HEK293 (cell line): ENCODE data around the gene ICAM3.
A peak's percentile ranks its signal among the peaks of the same experiment; 100 is the strongest.

Experiments
- GLI2 ChIP-seq: fragments of 450-650 bp; formaldehyde crosslinking; IDR thresholded peaks from 2 replicates; pipeline ENCODE4; 2017; ENCODE audit warnings: missing biosample characterization, missing genetic modification characterization, low read depth, borderline replicate concordance
- GLI4 ChIP-seq: fragments of 450-650 bp; formaldehyde crosslinking; IDR thresholded peaks from 2 replicates; pipeline ENCODE4 v1.5.1; 2016; ENCODE audit warnings: missing biosample characterization, missing genetic modification characterization
- GLIS1 ChIP-seq: fragments of 450-650 bp; formaldehyde crosslinking; IDR thresholded peaks from 2 replicates; pipeline ENCODE4 v1.5.1; 2016; ENCODE audit warnings: missing biosample characterization, missing genetic modification characterization
- KLF10 ChIP-seq: fragments of 450-650 bp; IDR thresholded peaks from 2 replicates; pipeline ENCODE4 v1.5.1; 2018; ENCODE audit warnings: missing biosample characterization, mild to moderate bottlenecking, missing genetic modification characterization
- PBX3 ChIP-seq: sonication (generic); formaldehyde crosslinking; IDR thresholded peaks from 2 replicates; pipeline ENCODE4 v1.8.1; 2022; ENCODE audit warnings: mild to moderate bottlenecking, moderate library complexity, missing genetic modification reagents
- PRDM1 ChIP-seq: fragments of 450-650 bp; formaldehyde crosslinking; IDR thresholded peaks from 2 replicates; pipeline ENCODE4; 2016; ENCODE audit warnings: missing biosample characterization, missing genetic modification characterization
- SP7 ChIP-seq: fragments of 450-650 bp; formaldehyde crosslinking; IDR thresholded peaks from 2 replicates; pipeline ENCODE4 v1.5.1; 2016; ENCODE audit warnings: missing biosample characterization, missing genetic modification characterization
- TSHZ1 ChIP-seq: fragments of 450-650 bp; formaldehyde crosslinking; IDR thresholded peaks from 2 replicates; pipeline ENCODE4 v1.5.1; 2016; ENCODE audit warnings: missing biosample characterization, missing genetic modification characterization, borderline replicate concordance
- ZBTB11 ChIP-seq: fragments of 450-650 bp; formaldehyde crosslinking; conservative IDR thresholded peaks from 2 replicates; pipeline ENCODE4 v1.5.1; 2016; ENCODE audit warnings: low read depth, missing biosample characterization, missing genetic modification characterization
- ZBTB26 ChIP-seq: fragments of 450-650 bp; formaldehyde crosslinking; optimal IDR thresholded peaks from 2 replicates; pipeline ENCODE3; 2016; ENCODE audit warnings: missing biosample characterization, mild to moderate bottlenecking, missing genetic modification characterization
- ZFHX2 ChIP-seq: fragments of 450-650 bp; formaldehyde crosslinking; conservative IDR thresholded peaks from 2 replicates; pipeline ENCODE4 v1.5.1; 2016; ENCODE audit warnings: missing biosample characterization, missing genetic modification characterization
- ZFP69B ChIP-seq: fragments of 450-650 bp; formaldehyde crosslinking; IDR thresholded peaks from 2 replicates; pipeline ENCODE4 v1.5.1; 2016; ENCODE audit warnings: missing biosample characterization, missing genetic modification characterization
- ZNF138 ChIP-seq: fragments of 450-650 bp; formaldehyde crosslinking; IDR thresholded peaks from 2 replicates; pipeline ENCODE4 v1.5.1; 2016; ENCODE audit warnings: missing biosample characterization, missing genetic modification characterization, borderline replicate concordance
- ZNF354C ChIP-seq: fragments of 450-650 bp; formaldehyde crosslinking; IDR thresholded peaks from 2 replicates; pipeline ENCODE4 v1.5.1; 2016; ENCODE audit warnings: missing biosample characterization, missing genetic modification characterization, low read depth, borderline replicate concordance
- ZNF366 ChIP-seq: fragments of 450-650 bp; formaldehyde crosslinking; conservative IDR thresholded peaks from 2 replicates; pipeline ENCODE4 v1.5.1; 2016; ENCODE audit warnings: missing biosample characterization, missing genetic modification characterization
- ZNF596 ChIP-seq: fragments of 450-650 bp; IDR thresholded peaks from 2 replicates; pipeline ENCODE4 v1.5.0; 2018; ENCODE audit warnings: missing biosample characterization, mild to moderate bottlenecking, missing genetic modification characterization, moderate library complexity
- ZNF624 ChIP-seq: fragments of 450-650 bp; formaldehyde crosslinking; IDR thresholded peaks from 2 replicates; pipeline ENCODE4 v1.5.1; 2017; ENCODE audit warnings: missing biosample characterization, missing genetic modification characterization
- ZNF701 ChIP-seq: fragments of 450-650 bp; formaldehyde crosslinking; IDR thresholded peaks from 2 replicates; pipeline ENCODE4 v1.5.1; 2016; ENCODE audit warnings: missing biosample characterization, missing genetic modification characterization
- ZNF777 ChIP-seq: fragments of 450-650 bp; formaldehyde crosslinking; IDR thresholded peaks from 2 replicates; pipeline ENCODE4 v1.5.1; 2017; ENCODE audit warnings: missing biosample characterization, missing genetic modification characterization, borderline replicate concordance
- ZNF837 ChIP-seq: fragments of 450-650 bp; formaldehyde crosslinking; IDR thresholded peaks from 2 replicates; pipeline ENCODE4 v1.5.1; 2016; ENCODE audit warnings: missing biosample characterization, missing genetic modification characterization
- TF ChIP-seq, protein P1 (sequence below): fragments of 450-650 bp; formaldehyde crosslinking; IDR thresholded peaks from 2 replicates; pipeline ENCODE4 v1.5.1; 2016; ENCODE audit warnings: missing biosample characterization, missing genetic modification characterization
- TF ChIP-seq, protein P2 (sequence below): fragments of 450-650 bp; formaldehyde crosslinking; IDR thresholded peaks from 2 replicates; pipeline ENCODE4 v1.5.1; 2016; ENCODE audit warnings: missing biosample characterization, missing genetic modification characterization, borderline replicate concordance
- TF ChIP-seq, protein P3 (sequence below): fragments of 450-650 bp; formaldehyde crosslinking; IDR thresholded peaks from 2 replicates; pipeline ENCODE4 v1.5.1; 2016; ENCODE audit warnings: missing biosample characterization, missing genetic modification characterization

Gene ICAM3

DNA sequence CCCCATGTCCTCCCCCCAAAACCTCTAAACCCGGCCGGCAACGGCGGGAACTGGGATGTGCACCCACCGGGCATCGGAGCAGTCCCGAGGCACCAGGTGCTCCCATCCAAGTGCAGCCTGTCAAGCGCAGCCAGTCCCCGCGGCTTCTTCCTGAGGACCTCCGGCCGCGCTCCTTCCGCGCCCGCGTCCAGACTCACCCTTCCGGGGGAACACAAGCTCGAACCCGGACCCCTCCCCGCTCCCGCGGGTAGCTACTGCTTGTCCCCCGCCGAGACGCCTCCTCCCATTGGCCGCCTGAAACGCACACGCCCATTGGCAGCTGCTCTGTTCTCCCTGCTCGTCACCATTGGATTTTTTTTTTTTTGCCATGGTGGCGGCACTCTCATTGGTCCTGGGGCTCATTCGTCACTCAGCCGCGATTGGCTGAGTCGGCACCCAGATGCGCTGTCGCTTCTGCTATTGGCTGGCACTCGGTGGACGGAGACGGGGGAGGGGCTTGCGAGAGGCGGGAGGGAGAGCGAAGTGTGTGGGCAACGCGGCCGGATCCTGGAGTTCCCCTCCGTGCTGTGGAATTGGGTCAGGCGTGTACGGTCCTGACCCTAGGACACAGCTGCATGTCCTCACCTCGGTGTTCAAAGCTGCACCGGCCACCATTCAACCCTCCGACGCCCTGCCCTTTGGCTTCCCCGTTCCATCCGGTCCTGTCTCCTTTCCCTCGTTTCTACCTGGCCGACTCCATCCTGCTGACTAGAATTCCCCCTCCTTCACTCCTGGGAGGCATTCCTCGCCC, 41.1 kb upstream of the ICAM3 start, which contains the start of gene TYK2 (continued):
- TF ChIP-seq ZNF366 (tag by site-specific recombination) = 0 out of 2 replicates have a peak, but pooled peaks have one; percentile 29
- no peak for TF ChIP-seq GLI2 (tag by site-specific recombination)
- peak; percentile 96 for TF ChIP-seq ZBTB11 (tag by site-specific recombination)
- TF ChIP-seq, protein P1, sequence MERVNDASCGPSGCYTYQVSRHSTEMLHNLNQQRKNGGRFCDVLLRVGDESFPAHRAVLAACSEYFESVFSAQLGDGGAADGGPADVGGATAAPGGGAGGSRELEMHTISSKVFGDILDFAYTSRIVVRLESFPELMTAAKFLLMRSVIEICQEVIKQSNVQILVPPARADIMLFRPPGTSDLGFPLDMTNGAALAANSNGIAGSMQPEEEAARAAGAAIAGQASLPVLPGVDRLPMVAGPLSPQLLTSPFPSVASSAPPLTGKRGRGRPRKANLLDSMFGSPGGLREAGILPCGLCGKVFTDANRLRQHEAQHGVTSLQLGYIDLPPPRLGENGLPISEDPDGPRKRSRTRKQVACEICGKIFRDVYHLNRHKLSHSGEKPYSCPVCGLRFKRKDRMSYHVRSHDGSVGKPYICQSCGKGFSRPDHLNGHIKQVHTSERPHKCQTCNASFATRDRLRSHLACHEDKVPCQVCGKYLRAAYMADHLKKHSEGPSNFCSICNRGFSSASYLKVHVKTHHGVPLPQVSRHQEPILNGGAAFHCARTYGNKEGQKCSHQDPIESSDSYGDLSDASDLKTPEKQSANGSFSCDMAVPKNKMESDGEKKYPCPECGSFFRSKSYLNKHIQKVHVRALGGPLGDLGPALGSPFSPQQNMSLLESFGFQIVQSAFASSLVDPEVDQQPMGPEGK (tag by site-specific recombination) = peak; percentile 99
- TF ChIP-seq, protein P2, sequence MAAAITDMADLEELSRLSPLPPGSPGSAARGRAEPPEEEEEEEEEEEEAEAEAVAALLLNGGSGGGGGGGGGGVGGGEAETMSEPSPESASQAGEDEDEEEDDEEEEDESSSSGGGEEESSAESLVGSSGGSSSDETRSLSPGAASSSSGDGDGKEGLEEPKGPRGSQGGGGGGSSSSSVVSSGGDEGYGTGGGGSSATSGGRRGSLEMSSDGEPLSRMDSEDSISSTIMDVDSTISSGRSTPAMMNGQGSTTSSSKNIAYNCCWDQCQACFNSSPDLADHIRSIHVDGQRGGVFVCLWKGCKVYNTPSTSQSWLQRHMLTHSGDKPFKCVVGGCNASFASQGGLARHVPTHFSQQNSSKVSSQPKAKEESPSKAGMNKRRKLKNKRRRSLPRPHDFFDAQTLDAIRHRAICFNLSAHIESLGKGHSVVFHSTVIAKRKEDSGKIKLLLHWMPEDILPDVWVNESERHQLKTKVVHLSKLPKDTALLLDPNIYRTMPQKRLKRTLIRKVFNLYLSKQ (tag by site-specific recombination) = no peak
- TF ChIP-seq ZNF701 (tag by site-specific recombination) = no peak
- peak; percentile 96 for TF ChIP-seq ZBTB26
- TF ChIP-seq, protein P3, sequence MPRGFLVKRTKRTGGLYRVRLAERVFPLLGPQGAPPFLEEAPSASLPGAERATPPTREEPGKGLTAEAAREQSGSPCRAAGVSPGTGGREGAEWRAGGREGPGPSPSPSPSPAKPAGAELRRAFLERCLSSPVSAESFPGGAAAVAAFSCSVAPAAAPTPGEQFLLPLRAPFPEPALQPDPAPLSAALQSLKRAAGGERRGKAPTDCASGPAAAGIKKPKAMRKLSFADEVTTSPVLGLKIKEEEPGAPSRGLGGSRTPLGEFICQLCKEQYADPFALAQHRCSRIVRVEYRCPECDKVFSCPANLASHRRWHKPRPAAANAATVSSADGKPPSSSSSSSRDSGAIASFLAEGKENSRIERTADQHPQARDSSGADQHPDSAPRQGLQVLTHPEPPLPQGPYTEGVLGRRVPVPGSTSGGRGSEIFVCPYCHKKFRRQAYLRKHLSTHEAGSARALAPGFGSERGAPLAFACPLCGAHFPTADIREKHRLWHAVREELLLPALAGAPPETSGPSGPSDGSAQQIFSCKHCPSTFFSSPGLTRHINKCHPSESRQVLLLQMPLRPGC = peak; percentile 78; the same call in 1 of the 2 replicates
- TF ChIP-seq ZNF354C (tag by site-specific recombination) = no peak
- TF ChIP-seq ZNF777 (tag by site-specific recombination) = no peak
- TF ChIP-seq PBX3 (CRISPR knock-in tag) = peak; percentile 67; the same call in 1 of the 2 replicates
- no peak for TF ChIP-seq PRDM1
- peak; percentile 95 for TF ChIP-seq GLIS1 (tag by site-specific recombination)
- TF ChIP-seq GLI4 = peak; percentile 68; the same call in 1 of the 2 replicates
- TF ChIP-seq KLF10 = peak; percentile 13; the same call in 1 of the 2 replicates
- TF ChIP-seq ZNF837 (tag by site-specific recombination) = no peak
- TF ChIP-seq ZNF138 (tag by site-specific recombination) = no peak
- TF ChIP-seq TSHZ1 (tag by site-specific recombination) = 0 out of 2 replicates have a peak, but pooled peaks have one; percentile 54
- TF ChIP-seq ZNF624 (tag by site-specific recombination) = no peak
- TF ChIP-seq ZNF596 (tag by site-specific recombination) = no peak
- TF ChIP-seq ZFHX2 = peak; percentile 87
- no peak; the same call in 1 of the 2 replicates for TF ChIP-seq ZFP69B
- TF ChIP-seq SP7 (tag by site-specific recombination) = peak; percentile 74
